UCSD-AML1 (cell line): ENCODE measurements around the gene POU2F1.
"Not testable (repeated sequence)": the region's sequence is repeated elsewhere in the genome, so short reads cannot be mapped to it uniquely, and the experiment has no call there.

Experiments used
- DNase-seq: peaks from one replicate; lab custom pipeline; 2025; ENCODE audit not compliant: unreplicated experiment; lab: John Stamatoyannopoulos, UW

Gene POU2F1

GRCh38 chr1:167230437-167230836 is 9.8 kb downstream of the POU2F1 start:
- DNase-seq = no peak

GRCh38 chr1:167231873-167232450 is 11.3 kb downstream of the POU2F1 start:
- DNase-seq = no peak

DNA sequence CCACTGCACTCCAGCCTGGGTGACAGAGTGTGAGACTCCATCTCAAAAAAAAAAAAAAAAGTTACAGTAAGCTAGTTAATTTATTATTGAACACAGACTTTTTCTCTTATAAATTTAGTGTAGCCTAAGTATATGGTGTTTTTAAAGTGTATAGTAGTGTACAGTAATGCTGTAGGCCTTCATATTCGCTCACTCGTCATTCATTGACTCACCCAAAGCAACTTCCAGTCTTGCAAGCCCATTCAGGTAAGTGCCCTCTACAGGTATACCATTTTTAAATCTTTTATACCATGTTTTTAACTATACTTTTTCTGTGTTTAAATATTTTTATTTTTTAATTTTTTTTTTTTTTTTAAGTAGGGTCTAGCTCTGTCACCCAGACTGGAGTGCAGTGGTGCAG is 12.1 kb downstream of the POU2F1 start:
- DNase-seq = no peak

GRCh38 chr1:167233373-167233772 is 12.7 kb downstream of the POU2F1 start:
- no peak for DNase-seq

DNA sequence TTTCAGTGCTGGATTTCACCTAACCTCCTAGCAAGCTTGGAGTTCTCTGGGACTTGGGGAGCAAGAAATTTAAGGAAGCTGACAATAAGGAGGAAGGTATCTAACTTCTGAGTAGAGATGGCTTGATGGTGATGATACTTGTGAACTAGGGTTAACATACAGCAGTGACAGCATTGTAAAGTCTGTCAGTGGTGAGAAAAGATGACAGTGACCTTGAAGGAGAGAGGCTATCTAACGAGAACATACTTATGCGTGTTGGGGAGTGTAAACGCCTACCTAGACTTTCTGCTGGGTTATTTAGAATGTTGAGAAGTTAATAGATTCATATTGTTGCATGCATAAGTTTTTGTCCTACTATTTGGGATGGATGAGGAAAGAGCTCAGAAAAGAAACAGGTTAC is 16.3 kb downstream of the POU2F1 start:
- no peak for DNase-seq

DNA sequence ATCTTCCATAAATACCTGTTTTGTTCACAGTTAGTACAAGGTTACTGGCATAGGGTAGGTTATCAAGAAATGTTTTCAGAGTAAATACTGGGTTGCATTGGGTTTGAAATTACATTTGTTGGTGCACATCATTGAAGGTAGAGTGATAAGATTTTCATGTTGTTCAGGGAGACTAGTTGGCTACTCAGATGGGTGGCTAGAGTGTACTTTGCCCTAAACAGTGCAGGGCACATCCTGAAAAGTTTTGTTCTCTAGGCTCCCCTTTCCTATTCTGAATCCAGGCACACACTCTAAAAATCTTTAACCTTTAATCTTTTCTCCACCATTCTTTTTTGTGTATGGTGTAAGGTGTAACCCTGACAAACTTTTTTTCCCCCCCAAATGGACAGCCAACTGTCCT is 18.0 kb downstream of the POU2F1 start:
- DNase-seq = no peak

- no peak for DNase-seq
Measured at GRCh38 chr1:167239257-167239656, 18.6 kb downstream of the POU2F1 start.

DNA sequence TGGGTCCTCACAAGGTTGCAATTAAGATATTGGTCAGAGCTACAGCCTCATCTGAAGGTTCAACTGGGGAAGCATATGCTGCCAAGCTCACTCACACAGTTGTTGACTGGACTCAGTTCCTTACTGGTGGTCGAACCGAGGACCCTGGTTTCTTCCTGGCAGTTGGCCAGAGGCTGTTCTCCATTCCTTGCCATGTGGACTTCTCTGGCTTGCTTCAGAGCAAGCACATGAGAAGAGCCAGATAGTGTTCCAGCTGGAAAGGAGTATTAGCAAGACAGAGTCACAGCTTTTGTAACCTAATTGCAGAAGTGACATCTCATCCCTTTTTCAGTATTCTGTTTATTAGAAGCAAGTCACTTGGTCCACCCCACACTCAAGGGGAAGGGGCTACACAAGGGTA is 23.6 kb downstream of the POU2F1 start:
- no peak for DNase-seq

DNA sequence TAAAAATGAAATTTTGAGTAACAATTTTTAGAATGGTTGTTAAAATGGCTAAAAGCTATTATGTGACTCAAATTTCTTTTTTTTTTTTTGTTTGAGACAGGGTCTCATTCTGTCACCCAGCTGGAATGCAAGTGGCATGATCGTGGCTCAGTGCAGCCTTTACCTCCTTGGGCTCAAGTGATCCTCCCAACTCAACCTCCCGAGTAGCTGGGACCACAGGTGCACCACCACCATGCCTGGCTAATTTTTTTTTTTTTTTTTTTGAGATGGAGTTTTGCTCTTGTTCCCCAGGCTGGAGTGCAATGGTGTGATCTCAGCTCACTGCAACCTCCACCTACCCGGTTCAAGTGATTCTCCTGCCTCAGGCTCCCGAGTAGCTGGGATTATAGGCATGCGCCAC is 24.5 kb downstream of the POU2F1 start:
- not testable (repeated sequence) for DNase-seq

GRCh38 chr1:167246971-167247370 is 26.3 kb downstream of the POU2F1 start:
- no peak for DNase-seq

DNA sequence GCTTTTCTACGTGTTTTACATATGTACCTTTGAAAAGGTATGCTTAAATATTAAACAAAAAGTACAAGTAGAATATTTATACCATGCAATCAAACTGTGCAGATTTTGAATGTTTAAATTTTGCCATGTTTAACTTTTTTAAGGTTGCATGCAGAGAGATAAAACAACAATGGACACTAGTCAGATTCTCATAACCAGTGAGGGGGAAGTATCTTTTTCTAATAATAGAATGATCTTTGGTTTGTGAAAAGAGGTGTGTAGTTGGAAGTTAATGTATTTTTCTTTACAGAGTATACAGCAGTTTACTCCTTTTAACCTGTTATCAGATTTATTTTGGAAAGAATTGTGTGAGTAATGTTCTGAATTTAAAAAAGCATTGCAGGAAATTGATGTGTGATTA is 27.1 kb downstream of the POU2F1 start:
- DNase-seq = no peak

- no peak for DNase-seq
Measured at GRCh38 chr1:167248707-167249642, 28.3 kb downstream of the POU2F1 start.

GRCh38 chr1:167249702-167250101 is 29.0 kb downstream of the POU2F1 start:
- DNase-seq = no peak

GRCh38 chr1:167250482-167250881 is 29.8 kb downstream of the POU2F1 start:
- DNase-seq = no peak

GRCh38 chr1:167251472-167251871 is 30.8 kb downstream of the POU2F1 start:
- DNase-seq = no peak

- no peak for DNase-seq
Measured at GRCh38 chr1:167252986-167253385, 32.3 kb downstream of the POU2F1 start.

DNA sequence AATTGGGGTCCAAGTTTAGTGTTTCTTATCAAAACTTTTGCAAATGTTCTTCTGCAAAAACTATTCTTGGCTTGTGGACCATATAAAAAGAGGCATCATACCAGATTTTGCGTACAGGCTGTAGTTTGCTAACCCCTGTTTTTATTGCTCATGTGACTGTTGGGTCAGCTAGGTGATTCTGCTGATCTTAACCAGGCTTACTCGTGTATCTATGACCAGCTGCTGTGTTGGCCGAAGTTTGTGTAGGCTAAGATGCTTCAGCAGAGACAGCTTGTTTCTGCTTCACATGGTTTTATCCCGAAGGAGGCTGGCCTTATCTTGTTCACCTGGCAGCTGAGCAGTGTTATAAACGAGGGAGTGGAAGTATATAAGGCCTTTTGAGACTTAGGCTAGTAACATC is 38.2 kb downstream of the POU2F1 start:
- DNase-seq = no peak

- no peak for DNase-seq
Measured at GRCh38 chr1:167262836-167263235, 42.1 kb downstream of the POU2F1 start.

- DNase-seq = no peak
Measured at GRCh38 chr1:167263344-167263743, 42.7 kb downstream of the POU2F1 start.

GRCh38 chr1:167263819-167264464 is 43.3 kb downstream of the POU2F1 start:
- no peak for DNase-seq

- DNase-seq = no peak
Measured at GRCh38 chr1:167266965-167267364, 46.3 kb downstream of the POU2F1 start.

GRCh38 chr1:167268347-167268787 is 47.7 kb downstream of the POU2F1 start:
- DNase-seq = no peak
